ENCODE measurements around the gene HMGXB4. TPM values are rescaled to one million over a fixed set of nuclear protein-coding genes. Genes with fewer than 3 reads are reported as not detected.

Gene HMGXB4
- total and polyA plus RNA-seq, 2 of the 13 experiments (the other 11 are each of a cell fraction or from before 2014, with no cell fraction given) = 13.9 to 16.3 TPM

GRCh38 chr22:35299673-35300499 lies 42.6 kb downstream of the HMGXB4 start, which contains the start of gene TOM1 (continued):
- TF ChIP-seq ZNF609 (CRISPR knock-in tag; IDR thresholded peaks at IDR 0.05; ENCODE audit: borderline replicate concordance) (no peak; the same call in 1 of the 2 replicates), ZNF326 (CRISPR knock-in tag; IDR thresholded peaks at IDR 0.05; ENCODE audit: borderline replicate concordance) (no peak), IRX3 (CRISPR knock-in tag; IDR thresholded peaks at IDR 0.05; ENCODE audit: borderline replicate concordance, low read depth) (no peak), ZNF646 (CRISPR knock-in tag; IDR thresholded peaks at IDR 0.05) (no peak), ZKSCAN5 (CRISPR knock-in tag; IDR thresholded peaks at IDR 0.05) (no peak), MED1 (CRISPR knock-in tag; IDR thresholded peaks at IDR 0.05) (peak; percentile 43; the same call in 1 of the 2 replicates), ZBTB33 (CRISPR knock-in tag; IDR thresholded peaks at IDR 0.05) (no peak), ZBTB20 (CRISPR knock-in tag; IDR thresholded peaks at IDR 0.05; ENCODE audit: borderline replicate concordance, low read depth) (peak; percentile 18; the same call in 1 of the 2 replicates), ZNF558 (CRISPR knock-in tag; IDR thresholded peaks at IDR 0.05; ENCODE audit: borderline replicate concordance) (0 out of 2 replicates have a peak, but pooled peaks have one; percentile 59), ZNF44 (CRISPR knock-in tag; IDR thresholded peaks at IDR 0.05) (0 out of 2 replicates have a peak, but pooled peaks have one; percentile 15), ZNF678 (CRISPR knock-in tag; IDR thresholded peaks at IDR 0.05) (no peak; the same call in 1 of the 2 replicates), ZFY (CRISPR knock-in tag; IDR thresholded peaks at IDR 0.05) (peak; percentile 95), RFX5 (IDR thresholded peaks at IDR 0.05; ENCODE audit: low read depth, low read length) (0 out of 2 replicates have a peak, but pooled peaks have one; percentile 9), ZNF138 (CRISPR knock-in tag; IDR thresholded peaks at IDR 0.05; ENCODE audit: low read depth) (0 out of 2 replicates have a peak, but pooled peaks have one; percentile 8), NFE2L2 (IDR thresholded peaks at IDR 0.05; ENCODE audit: low read length) (no peak)

Data from HepG2 (cell line).